Left lobe of liver (tissue), 2 donors: Measurements from ENCODE around the gene DNM2. TPM values are rescaled to one million over a fixed set of nuclear protein-coding genes. Genes with fewer than 3 reads are reported as not detected.
"Not testable (repeated sequence)": the region's sequence is repeated elsewhere in the genome, so short reads cannot be mapped to it uniquely, and the experiment has no call there.

Experiments
- ATAC-seq: fragments of 200-7000 bp; cut with Tn5 transposase; one replicate; pipeline ENCODE4 v1.9.1; 2020; ENCODE audit warnings: mild to moderate bottlenecking, moderate library complexity
- DNase-seq: peaks from one replicate; pipeline ENCODE4 v3.0.0-alpha.2; 2020; ENCODE audit warnings: low spot score
- total RNA-seq: library from RNA; stranded (reverse); gene quantifications from one replicate; pipeline ENCODE4 v1.2.1, GENCODE V29; 2021
- donor health status: DM: no; HTN: no; CAD: no; lungs with moderate emphysema.
- donor health status: DM: no; HTN: yes; CAD: no.

DNM2 gene
- total RNA-seq, 1 donor from 2014 or later = 64.8 TPM

- DNase-seq (no peak), ATAC-seq (peak; percentile 58)
Observed at GRCh38 chr19:10855879-10856522, 138.1 kb downstream of the DNM2 start.

GRCh38 chr19:10856899-10857298 lies 139.0 kb downstream of the DNM2 start:
- not testable (repeated sequence) for DNase-seq, ATAC-seq

GRCh38 chr19:10858204-10858828 lies 140.4 kb downstream of the DNM2 start:
- DNase-seq = no peak
- peak; percentile 28 for ATAC-seq

- peak; percentile 42 for ATAC-seq
- no peak for DNase-seq
Observed at GRCh38 chr19:10861103-10861651, 143.3 kb downstream of the DNM2 start.

- DNase-seq = no peak
- ATAC-seq = no peak
Observed at GRCh38 chr19:10862561-10863106, 144.8 kb downstream of the DNM2 start.

GRCh38 chr19:10863107-10863717 lies 145.3 kb downstream of the DNM2 start:
- ATAC-seq = no peak
- DNase-seq = no peak

- peak; percentile 83 for DNase-seq
- ATAC-seq = peak; percentile 95
Observed at GRCh38 chr19:10864538-10864899, 146.6 kb downstream of the DNM2 start.

GRCh38 chr19:10866495-10866894 lies 148.6 kb downstream of the DNM2 start:
- no peak for ATAC-seq
- DNase-seq = no peak

GRCh38 chr19:10868872-10869547 lies 151.1 kb downstream of the DNM2 start:
- ATAC-seq (no peak), DNase-seq (no peak)

- not testable (repeated sequence) for DNase-seq, ATAC-seq
Observed at GRCh38 chr19:10869872-10870311, 152.0 kb downstream of the DNM2 start.

GRCh38 chr19:10870501-10870954 lies 152.6 kb downstream of the DNM2 start:
- ATAC-seq (no peak), DNase-seq (no peak)

- DNase-seq = peak; percentile 100
- peak; percentile 90 for ATAC-seq
Observed at GRCh38 chr19:10870955-10871603, 153.2 kb downstream of the DNM2 start, which contains the start of gene CARM1. Gene CARM1, plus strand, starts transcription at chr19:10871553. Its CDS starts 150 bp downstream, at chr19:10871703.

- DNase-seq (peak; percentile 70), ATAC-seq (no peak)
Observed at GRCh38 chr19:10871711-10872545, 154.0 kb downstream of the DNM2 start.

- DNase-seq = no peak
- no peak for ATAC-seq
Observed at GRCh38 chr19:10872546-10873107, 154.7 kb downstream of the DNM2 start.

GRCh38 chr19:10874024-10874423 lies 156.1 kb downstream of the DNM2 start:
- ATAC-seq (no peak), DNase-seq (no peak)

- no peak for ATAC-seq
- DNase-seq = no peak
Observed at GRCh38 chr19:10876459-10877240, 158.8 kb downstream of the DNM2 start.

GRCh38 chr19:10877608-10878007 lies 159.7 kb downstream of the DNM2 start:
- not testable (repeated sequence) for ATAC-seq, DNase-seq

GRCh38 chr19:10878253-10878652 lies 160.4 kb downstream of the DNM2 start:
- ATAC-seq = no peak
- no peak for DNase-seq
